BLaER1 treated with 17β-estradiol and CSF1 and Interleukin-3, amounts not matched to agents 10 nM and 100 nM (cell line): ENCODE measurements around the gene KRTAP19-2.
A peak's percentile ranks its signal among the peaks of the same experiment; 100 is the strongest.

Source experiments
- H3K27ac ChIP-seq, 11 experiments: shearing (Covaris generic); formaldehyde crosslinking; 2 replicates each; pipeline ENCODE4 v1.8.1; 2022
- H3K27me3 ChIP-seq, 11 experiments: shearing (Covaris generic); formaldehyde crosslinking; 2 replicates each; pipeline ENCODE4 v1.8.1; 2022
- H3K36me3 ChIP-seq, 11 experiments: shearing (Covaris generic); formaldehyde crosslinking; 2 replicates each; pipeline ENCODE4 v1.8.1; 2022
- H3K4me1 ChIP-seq, 10 experiments: shearing (Covaris generic); formaldehyde crosslinking; 2 replicates each; pipeline ENCODE4 v1.8.1; 2022
- H3K4me2 ChIP-seq, 11 experiments: shearing (Covaris generic); formaldehyde crosslinking; 2 replicates each; pipeline ENCODE4 v1.8.1; 2022
- H3K4me3 ChIP-seq, 10 experiments: shearing (Covaris generic); formaldehyde crosslinking; 2 replicates each; pipeline ENCODE4 v1.8.1; 2022
- H3K9ac ChIP-seq, 11 experiments: shearing (Covaris generic); formaldehyde crosslinking; 2 replicates each; pipeline ENCODE4 v1.8.1; 2022
- H3K9me3 ChIP-seq, 11 experiments: shearing (Covaris generic); formaldehyde crosslinking; replicated peaks in 1 of 11; 2 replicates each; pipeline ENCODE4 v1.8.1; 2022
- H4K20me1 ChIP-seq, 11 experiments: shearing (Covaris generic); formaldehyde crosslinking; 2 replicates each; pipeline ENCODE4 v1.8.1; 2022
- Cebpa-rat ChIP-seq, 11 experiments: shearing (Covaris generic); IDR thresholded peaks; 2 replicates each; pipeline ENCODE4 v1.8.1; 2022

Gene KRTAP19-2

DNA sequence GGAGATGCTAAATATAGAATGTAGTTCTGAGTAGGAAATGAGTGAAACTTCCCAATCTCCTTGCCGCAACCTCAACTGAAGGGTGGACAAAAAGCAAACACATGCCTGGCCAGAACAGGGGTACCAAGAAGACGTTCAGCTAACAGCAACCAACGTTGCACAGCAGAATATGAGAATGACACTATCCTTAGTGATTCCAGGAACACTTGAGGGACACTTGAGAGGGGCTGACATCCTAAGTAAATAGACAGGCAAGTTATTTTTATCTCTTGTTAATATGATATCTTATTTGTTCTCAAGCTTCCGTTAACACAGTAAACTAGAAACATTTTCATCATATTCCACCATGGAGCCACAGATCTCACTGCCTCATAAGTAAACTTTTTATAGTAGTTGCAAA lies 8.0 kb downstream of the KRTAP19-2 start:
- Histone ChIP-seq H3K4me1 (no peaks in the 10 kb centered on the region), H3K9ac (no peak overlapping the region), H3K4me3 (no peak overlapping the region), H3K36me3 (no peaks in the 10 kb centered on the region), H3K4me2 (no peak overlapping the region), H4K20me1 (no peaks in the 10 kb centered on the region), H3K27ac (no peak overlapping the region), H3K27me3 (no peaks in the 10 kb centered on the region), H3K9me3 (no peaks in the 10 kb centered on the region)
- TF ChIP-seq Cebpa-rat (IDR thresholded peaks at IDR 0.05): no peak

DNA sequence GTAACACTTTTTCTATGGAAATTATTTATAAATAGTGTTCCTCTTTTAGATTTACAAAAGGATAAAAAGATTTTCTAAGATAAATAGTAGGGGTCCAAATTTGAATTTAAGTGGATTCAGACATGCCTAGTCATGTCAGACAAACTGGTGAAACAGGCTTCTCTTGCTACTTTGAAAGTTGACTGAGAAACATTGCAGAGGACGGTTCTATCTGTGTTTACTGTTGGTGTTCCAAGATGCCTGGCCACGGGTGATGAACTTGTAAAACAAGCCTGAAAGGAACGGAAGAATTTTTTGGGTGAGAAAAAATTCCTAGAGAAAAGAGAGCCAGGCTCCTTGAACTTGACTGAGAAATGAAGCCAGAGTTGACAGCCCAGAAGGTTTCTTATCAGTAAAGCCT lies 9.2 kb downstream of the KRTAP19-2 start:
- Histone ChIP-seq H3K9ac (no peak overlapping the region), H3K4me2 (no peak overlapping the region), H3K4me3 (no peak overlapping the region), H4K20me1 (no peaks in the 10 kb centered on the region), H3K27ac (no peak overlapping the region), H3K4me1 (no peaks in the 10 kb centered on the region), H3K36me3 (no peaks in the 10 kb centered on the region), H3K9me3 (no peaks in the 10 kb centered on the region), H3K27me3 (no peaks in the 10 kb centered on the region)
- TF ChIP-seq Cebpa-rat (IDR thresholded peaks at IDR 0.05): no peak

DNA sequence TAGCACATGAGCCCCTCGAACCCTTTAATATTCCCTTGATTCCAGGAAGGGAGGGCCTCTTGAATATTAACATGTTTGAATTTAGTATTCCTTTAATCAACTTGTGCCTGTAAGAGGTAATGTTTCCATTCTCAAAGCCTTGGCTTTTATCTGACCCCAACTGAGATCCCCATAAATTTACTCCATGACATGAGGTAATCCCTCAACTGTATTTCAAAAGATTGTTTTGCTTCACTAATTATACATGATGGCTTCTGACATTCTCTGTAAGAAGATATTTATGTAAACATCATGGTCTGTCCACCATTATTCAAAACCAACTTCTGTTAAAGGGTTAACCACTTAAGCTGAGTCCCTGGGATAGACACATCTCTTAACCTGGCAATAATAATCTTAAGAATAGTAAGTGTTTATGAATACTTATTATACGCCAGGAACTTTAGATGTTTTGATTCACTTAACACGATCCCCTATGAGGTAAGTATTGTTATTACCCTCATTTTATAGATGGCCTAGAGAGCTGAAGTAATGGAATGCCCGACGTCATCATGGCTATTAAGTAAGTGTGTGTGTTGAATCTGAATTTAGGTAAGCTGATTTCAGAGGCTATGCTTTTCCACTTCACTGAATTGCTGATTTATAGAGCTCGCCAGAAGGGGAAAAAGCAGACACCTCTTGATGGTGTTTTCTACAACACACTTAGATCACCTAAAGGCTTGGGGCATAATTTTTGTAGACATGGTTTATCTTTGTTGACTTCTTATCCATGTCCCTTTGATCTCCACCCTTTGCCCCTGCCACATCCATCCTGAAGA lies 18.1 kb downstream of the KRTAP19-2 start:
- Histone ChIP-seq H3K9me3 (no peaks in the 10 kb centered on the region), H3K4me3 (no peak overlapping the region), H3K4me2 (no peak overlapping the region), H3K4me1 (no peaks in the 10 kb centered on the region), H3K27ac (no peak overlapping the region), H3K36me3 (no peaks in the 10 kb centered on the region), H3K9ac (no peak overlapping the region), H4K20me1 (no peaks in the 10 kb centered on the region), H3K27me3 (no peaks in the 10 kb centered on the region)
- no peak for TF ChIP-seq Cebpa-rat (IDR thresholded peaks at IDR 0.05)

DNA sequence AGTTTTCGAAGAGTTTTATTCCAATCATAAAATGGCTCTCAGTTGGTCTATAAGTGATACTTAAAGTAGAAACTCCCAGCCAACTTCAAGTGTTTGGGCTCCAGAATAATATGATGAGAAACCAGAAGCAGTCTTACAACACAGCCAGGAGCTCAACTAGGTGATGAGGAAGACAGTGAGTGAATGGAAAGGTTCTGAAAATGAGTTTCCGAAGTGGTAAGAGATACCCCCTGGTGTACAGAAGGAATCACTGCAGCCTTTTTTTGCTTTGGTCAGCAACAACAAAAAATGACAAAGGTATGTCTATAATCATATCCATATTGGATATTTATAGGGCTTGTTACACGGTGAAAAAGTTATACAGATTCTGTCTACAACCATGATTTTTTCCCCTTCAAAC lies 23.5 kb downstream of the KRTAP19-2 start:
- no peaks in the 10 kb centered on the region for H4K20me1 ChIP-seq
- no peaks in the 10 kb centered on the region for H3K27me3 ChIP-seq
- no peak overlapping the region for H3K27ac ChIP-seq
- no peaks in the 10 kb centered on the region for H3K4me1 ChIP-seq
- H3K4me3 ChIP-seq: no peak overlapping the region
- no peak overlapping the region for H3K9ac ChIP-seq
- no peaks in the 10 kb centered on the region for H3K36me3 ChIP-seq
- H3K4me2 ChIP-seq: no peak overlapping the region
- H3K9me3 ChIP-seq: no peaks in the 10 kb centered on the region
- TF ChIP-seq Cebpa-rat (IDR thresholded peaks at IDR 0.05): no peak

DNA sequence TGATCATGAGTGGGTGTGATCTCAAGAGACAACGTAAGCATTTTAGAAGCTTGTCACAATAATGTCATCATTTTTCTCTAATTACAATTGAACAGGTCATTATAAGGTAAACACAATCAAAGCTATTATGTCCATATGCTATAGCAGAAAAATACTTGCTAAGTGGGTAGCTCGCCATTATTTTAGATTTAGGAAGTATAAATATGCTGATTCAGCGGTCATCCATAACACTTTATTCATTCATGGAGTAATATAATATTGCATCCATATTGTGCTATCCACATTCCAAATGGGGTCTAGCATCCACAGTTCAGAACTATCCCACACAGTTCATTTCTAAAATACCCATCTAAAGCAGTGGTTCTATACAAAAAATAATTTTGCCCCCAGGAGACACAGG lies 38.7 kb downstream of the KRTAP19-2 start:
- Histone ChIP-seq H4K20me1 (no peaks in the 10 kb centered on the region), H3K36me3 (no peaks in the 10 kb centered on the region), H3K4me2 (no peak overlapping the region), H3K27me3 (no peaks in the 10 kb centered on the region), H3K9me3 (no peaks in the 10 kb centered on the region), H3K4me3 (no peak overlapping the region), H3K9ac (no peak overlapping the region), H3K27ac (no peak overlapping the region), H3K4me1 (peaks cover 0 to 8% (median 7%) of the 10 kb centered on the region in 10 experiments; a peak in 10 of 20 replicates)
- no peak for TF ChIP-seq Cebpa-rat (IDR thresholded peaks at IDR 0.05)

DNA sequence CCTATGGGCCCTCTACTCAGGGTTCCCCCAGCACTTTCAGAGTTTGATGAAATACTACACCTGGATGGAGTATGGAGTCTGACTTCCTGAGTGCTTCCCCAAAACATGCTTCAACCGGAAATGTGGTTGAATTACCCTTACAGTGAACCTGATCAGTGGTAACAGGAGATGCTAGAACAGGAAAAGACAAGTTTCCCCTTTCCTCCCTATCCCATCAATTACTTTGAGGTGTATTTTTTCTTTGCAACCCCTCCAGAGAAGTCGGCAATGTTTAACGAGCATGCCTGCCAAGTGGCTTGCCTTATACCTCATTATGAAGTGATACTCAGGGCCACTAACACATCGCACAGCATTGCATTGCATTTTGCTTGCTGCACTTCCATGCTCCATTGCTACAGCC lies 40.2 kb downstream of the KRTAP19-2 start:
- no peak overlapping the region for H3K9ac ChIP-seq
- TF ChIP-seq Cebpa-rat (IDR thresholded peaks at IDR 0.05): no peak
- H3K27ac ChIP-seq: no peak overlapping the region
- peak overlapping the region in 8 of 11 experiments; percentile 13 to 41 (median 34); a peak in 11 of 22 replicates for H3K4me2 ChIP-seq
- H3K4me3 ChIP-seq: no peak overlapping the region
- no peaks in the 10 kb centered on the region for H3K9me3 ChIP-seq
- H4K20me1 ChIP-seq: no peaks in the 10 kb centered on the region
- H3K27me3 ChIP-seq: no peaks in the 10 kb centered on the region
- no peaks in the 10 kb centered on the region for H3K36me3 ChIP-seq
- H3K4me1 ChIP-seq: peaks cover 0 to 8% (median 7%) of the 10 kb centered on the region in 10 experiments; a peak in 10 of 20 replicates

DNA sequence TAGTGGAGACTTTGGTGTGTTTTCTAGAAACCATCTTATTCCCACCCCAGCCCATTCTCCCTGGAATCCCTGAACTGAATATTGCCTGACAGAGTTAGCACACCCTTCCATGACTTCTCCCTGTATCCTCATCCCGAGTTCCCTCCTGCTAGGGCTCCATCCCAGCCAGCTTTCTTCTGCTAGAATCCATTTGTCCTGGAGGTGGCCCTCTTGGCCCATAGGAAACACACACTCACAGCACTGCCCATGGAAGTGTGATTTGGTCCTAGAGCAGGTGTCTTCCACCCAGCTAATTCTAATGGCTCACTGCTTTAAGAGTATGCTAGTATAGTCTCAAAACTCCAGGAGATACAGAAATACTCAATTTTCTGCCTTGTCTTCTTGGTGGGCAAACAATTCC lies 43.0 kb downstream of the KRTAP19-2 start:
- Histone ChIP-seq H3K9me3 (no peaks in the 10 kb centered on the region), H4K20me1 (no peaks in the 10 kb centered on the region), H3K9ac (no peak overlapping the region), H3K27ac (no peak overlapping the region), H3K36me3 (no peaks in the 10 kb centered on the region), H3K4me1 (peaks cover 0 to 8% (median 7%) of the 10 kb centered on the region in 10 experiments; a peak in 10 of 20 replicates), H3K27me3 (no peaks in the 10 kb centered on the region), H3K4me2 (no peak overlapping the region), H3K4me3 (no peak overlapping the region)
- no peak for TF ChIP-seq Cebpa-rat (IDR thresholded peaks at IDR 0.05)

DNA sequence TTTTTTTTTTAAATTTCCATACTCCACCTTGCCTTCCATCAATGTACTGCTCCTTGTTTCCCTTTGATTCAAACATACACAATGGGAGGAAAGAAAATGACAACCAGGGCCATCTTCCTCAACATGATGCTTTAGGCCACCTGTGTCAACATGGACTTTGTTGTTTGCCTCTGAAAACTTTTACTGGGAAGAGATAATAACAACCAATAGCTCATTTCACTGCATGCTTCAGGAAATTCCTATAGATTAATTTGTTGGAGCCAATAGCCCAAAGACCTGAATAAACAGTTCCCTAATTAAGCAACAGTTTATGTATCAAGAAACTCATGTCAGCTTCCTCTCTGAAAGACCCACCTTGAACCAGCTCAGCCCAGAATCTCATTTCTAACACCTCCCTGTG lies 44.0 kb downstream of the KRTAP19-2 start:
- no peaks in the 10 kb centered on the region for H3K9me3 ChIP-seq

DNA sequence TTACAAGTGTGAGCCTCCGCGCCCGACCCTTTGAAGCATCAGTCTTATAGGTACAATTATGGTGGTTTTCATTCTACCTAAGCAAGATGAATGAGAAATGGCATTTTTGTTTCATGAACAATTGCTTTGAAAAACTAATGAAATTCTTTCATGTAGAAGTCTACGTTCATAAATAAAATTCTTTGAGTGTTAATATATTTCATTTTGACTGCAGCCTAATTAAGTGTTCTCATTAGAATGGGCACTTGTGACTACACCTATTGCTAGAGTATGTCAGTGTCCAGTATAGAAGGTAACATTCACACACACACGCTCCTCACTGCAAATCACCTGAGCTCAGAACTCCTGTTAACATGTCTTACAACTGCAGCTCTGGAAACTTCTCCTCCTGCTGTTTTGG lies 47.3 kb downstream of the KRTAP19-2 start, which contains the start of gene KRTAP15-1:
TSS of gene KRTAP15-1 (plus strand) at position 301 of the 400 bp plus-strand sequence. CDS start at position 354, 53 bp downstream.
- no peaks in the 10 kb centered on the region for H3K36me3 ChIP-seq
- no peak within 1 kb of the TSS for H3K4me2 ChIP-seq
- H3K9ac ChIP-seq: no peak within 1 kb of the TSS
- no peaks in the 10 kb centered on the region for H4K20me1 ChIP-seq
- no peaks in the 10 kb centered on the region for H3K27me3 ChIP-seq
- no peaks in the 10 kb centered on the region for H3K9me3 ChIP-seq
- H3K27ac ChIP-seq: no peak within 1 kb of the TSS
- H3K4me1 ChIP-seq: no peaks in the 10 kb centered on the region
- no peak for TF ChIP-seq Cebpa-rat (IDR thresholded peaks at IDR 0.05)
- H3K4me3 ChIP-seq: no peak within 1 kb of the TSS

More for the DNA sequence above, 44.0 kb downstream of the KRTAP19-2 start:
- H3K4me2 ChIP-seq: no peak overlapping the region
- H3K4me1 ChIP-seq: peaks cover 0 to 8% (median 7%) of the 10 kb centered on the region in 10 experiments; a peak in 10 of 20 replicates
- no peaks in the 10 kb centered on the region for H4K20me1 ChIP-seq
- H3K27me3 ChIP-seq: no peaks in the 10 kb centered on the region
- H3K36me3 ChIP-seq: no peaks in the 10 kb centered on the region
- no peak for TF ChIP-seq Cebpa-rat (IDR thresholded peaks at IDR 0.05)
- H3K4me3 ChIP-seq: no peak overlapping the region
- H3K9ac ChIP-seq: no peak overlapping the region
- H3K27ac ChIP-seq: no peak overlapping the region
